Fibroblast of mammary gland (primary cell): ENCODE measurements around the gene PACS2.
A peak's percentile ranks its signal among the peaks of the same experiment; 100 is the strongest.

Experiments used
- DNase-seq: peaks from one replicate; pipeline ENCODE4 v3.0.0-alpha.2; 2010; ENCODE audit warnings: low read depth
- H3K4me3 ChIP-seq: 2 replicates; pipeline ENCODE4 v1.5.1; 2011; ENCODE audit warnings: low read depth, mild to moderate bottlenecking, low read length, moderate library complexity; ENCODE audit not compliant: control insufficient read depth
- CTCF ChIP-seq: conservative IDR thresholded peaks from 2 replicates; pipeline ENCODE4 v1.5.1; 2011; ENCODE audit warnings: low read depth, low read length, inconsistent platforms; ENCODE audit not compliant: control insufficient read depth, insufficient read depth

The PACS2 gene

GRCh38 chr14:105427412-105427811 lies 112.9 kb downstream of the PACS2 start:
- no peak for TF ChIP-seq CTCF
- no peak for DNase-seq
- H3K4me3 ChIP-seq: no peak overlapping the region

DNA sequence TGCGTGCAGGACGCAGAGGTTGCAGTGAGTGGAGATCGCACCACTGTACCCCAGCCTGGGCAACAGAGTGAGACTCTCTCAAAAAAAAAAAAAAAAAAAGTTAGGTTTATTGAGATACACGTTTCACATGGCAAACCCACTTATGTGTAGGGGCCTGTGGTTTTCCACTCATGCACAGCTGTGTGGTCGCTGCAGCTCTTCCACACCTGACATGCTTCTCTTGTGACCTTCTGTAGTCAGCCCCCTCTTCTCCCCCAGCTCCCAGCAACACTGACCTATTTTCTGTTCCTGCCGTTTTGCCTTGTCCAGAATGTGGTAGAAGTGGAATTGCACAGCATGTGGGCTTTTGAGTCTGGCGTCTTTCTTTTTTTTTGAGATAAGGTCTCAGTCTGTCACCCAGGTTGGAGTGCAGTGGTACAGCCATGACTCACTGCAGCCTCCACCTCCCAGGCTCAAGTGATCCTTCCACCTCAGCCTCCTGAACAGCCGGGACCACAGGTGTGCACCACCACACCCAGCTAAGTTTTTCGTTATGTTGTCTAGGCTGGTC lies 113.5 kb downstream of the PACS2 start:
- no peak overlapping the region for H3K4me3 ChIP-seq
- DNase-seq: no peak
- no peak for TF ChIP-seq CTCF

DNA sequence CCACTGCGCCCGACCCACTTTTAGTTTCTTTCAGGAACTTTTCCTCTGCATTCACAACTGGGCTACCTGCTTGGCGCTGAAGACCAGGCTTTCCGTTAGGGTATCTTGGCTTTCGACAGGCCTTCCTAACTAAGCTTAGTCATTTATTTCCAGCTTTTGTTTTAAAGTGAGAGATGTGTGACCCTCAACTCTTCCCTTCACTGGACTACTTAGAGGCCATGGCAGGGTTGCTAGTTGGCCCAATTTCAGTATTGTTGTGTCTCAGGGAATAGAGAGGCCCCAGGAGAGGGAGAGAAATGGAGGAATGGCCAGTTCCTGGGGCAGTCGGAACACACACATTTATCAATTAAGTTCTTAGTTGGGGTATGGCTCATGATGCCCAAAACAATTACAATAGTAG lies 115.5 kb downstream of the PACS2 start:
- H3K4me3 ChIP-seq: no peak overlapping the region
- no peak for DNase-seq
- TF ChIP-seq CTCF: no peak

- DNase-seq: peak; percentile 58
Measured at GRCh38 chr14:105430565-105430964, 116.0 kb downstream of the PACS2 start.

GRCh38 chr14:105431256-105431655 lies 116.7 kb downstream of the PACS2 start:
- DNase-seq: no peak
- TF ChIP-seq CTCF: no peak
- no peak overlapping the region for H3K4me3 ChIP-seq

More at GRCh38 chr14:105430565-105430964, 116.0 kb downstream of the PACS2 start:
- TF ChIP-seq CTCF: no peak
- no peak overlapping the region for H3K4me3 ChIP-seq

GRCh38 chr14:105432657-105433056 lies 118.1 kb downstream of the PACS2 start:
- TF ChIP-seq CTCF: no peak
- DNase-seq: no peak
- no peak overlapping the region for H3K4me3 ChIP-seq

GRCh38 chr14:105433161-105433605 lies 118.6 kb downstream of the PACS2 start:
- no peak for TF ChIP-seq CTCF
- no peak overlapping the region for H3K4me3 ChIP-seq
- DNase-seq: no peak
